Nephron (organoid): Measurements from ENCODE around the gene PKP4.

Experiments
- H3K27ac Mint-ChIP-seq, 3 experiments: 2 replicates each; pipeline ENCODE4 v1.8.0; 2020; ENCODE audit warnings: mixed read lengths in 3 of 3, mild to moderate bottlenecking in 2 of 3, moderate library complexity in 1 of 3
- H3K27me3 Mint-ChIP-seq: 2 replicates; pipeline ENCODE4 v1.8.0; 2021; ENCODE audit warnings: low read depth, mild to moderate bottlenecking, moderate library complexity, mixed read lengths
- H3K36me3 Mint-ChIP-seq: 2 replicates; pipeline ENCODE4 v1.8.0; 2020; ENCODE audit warnings: low read depth, mixed read lengths
- H3K4me1 Mint-ChIP-seq: 2 replicates; pipeline ENCODE4 v1.8.0; 2020; ENCODE audit warnings: mixed read lengths
- H3K4me3 Mint-ChIP-seq, 3 experiments: 2 replicates each; pipeline ENCODE4 v1.8.0; 2020; ENCODE audit warnings: mild to moderate bottlenecking in 3 of 3, mixed read lengths in 3 of 3, moderate library complexity in 2 of 3
- H3K9me3 Mint-ChIP-seq: 2 replicates; pipeline ENCODE4 v1.8.0; 2020; ENCODE audit warnings: mixed read lengths
- TF ChIP-seq, protein P1 (sequence below), 3 experiments: fragments of 200-600 bp; sonication (generic); IDR thresholded peaks; one replicate each; pipeline ENCODE4 v1.5.0; 2021; ENCODE audit warnings: antibody characterized with exemption in 3 of 3; ENCODE audit not compliant: unreplicated experiment in 3 of 3

PKP4 gene

GRCh38 chr2:158498749-158499136 is 42.0 kb downstream of the PKP4 start:
- Mint-ChIP-seq H3K4me3 (no peak overlapping the region), H3K27me3 (no peaks in the 10 kb centered on the region), H3K36me3 (peaks cover 7% of the 10 kb centered on the region), H3K27ac (peak overlapping the region; percentile 10 to 35 (median 27)), H3K9me3 (no peaks in the 10 kb centered on the region), H3K4me1 (peaks cover 43% of the 10 kb centered on the region)
- TF ChIP-seq, protein P1, sequence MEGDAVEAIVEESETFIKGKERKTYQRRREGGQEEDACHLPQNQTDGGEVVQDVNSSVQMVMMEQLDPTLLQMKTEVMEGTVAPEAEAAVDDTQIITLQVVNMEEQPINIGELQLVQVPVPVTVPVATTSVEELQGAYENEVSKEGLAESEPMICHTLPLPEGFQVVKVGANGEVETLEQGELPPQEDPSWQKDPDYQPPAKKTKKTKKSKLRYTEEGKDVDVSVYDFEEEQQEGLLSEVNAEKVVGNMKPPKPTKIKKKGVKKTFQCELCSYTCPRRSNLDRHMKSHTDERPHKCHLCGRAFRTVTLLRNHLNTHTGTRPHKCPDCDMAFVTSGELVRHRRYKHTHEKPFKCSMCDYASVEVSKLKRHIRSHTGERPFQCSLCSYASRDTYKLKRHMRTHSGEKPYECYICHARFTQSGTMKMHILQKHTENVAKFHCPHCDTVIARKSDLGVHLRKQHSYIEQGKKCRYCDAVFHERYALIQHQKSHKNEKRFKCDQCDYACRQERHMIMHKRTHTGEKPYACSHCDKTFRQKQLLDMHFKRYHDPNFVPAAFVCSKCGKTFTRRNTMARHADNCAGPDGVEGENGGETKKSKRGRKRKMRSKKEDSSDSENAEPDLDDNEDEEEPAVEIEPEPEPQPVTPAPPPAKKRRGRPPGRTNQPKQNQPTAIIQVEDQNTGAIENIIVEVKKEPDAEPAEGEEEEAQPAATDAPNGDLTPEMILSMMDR (IDR thresholded peaks at IDR 0.05; ENCODE audit: unreplicated experiment in 3 of 3), result no peak

GRCh38 chr2:158499383-158499782 is 42.6 kb downstream of the PKP4 start:
- Mint-ChIP-seq H3K4me3 (no peak overlapping the region), H3K9me3 (no peaks in the 10 kb centered on the region), H3K4me1 (peaks cover 50% of the 10 kb centered on the region), H3K27ac (peak overlapping the region in 1 of 3 experiments; percentile 19), H3K27me3 (no peaks in the 10 kb centered on the region), H3K36me3 (peaks cover 7% of the 10 kb centered on the region)
- TF ChIP-seq, protein P1 (IDR thresholded peaks at IDR 0.05; ENCODE audit: unreplicated experiment in 3 of 3), result no peak

DNA sequence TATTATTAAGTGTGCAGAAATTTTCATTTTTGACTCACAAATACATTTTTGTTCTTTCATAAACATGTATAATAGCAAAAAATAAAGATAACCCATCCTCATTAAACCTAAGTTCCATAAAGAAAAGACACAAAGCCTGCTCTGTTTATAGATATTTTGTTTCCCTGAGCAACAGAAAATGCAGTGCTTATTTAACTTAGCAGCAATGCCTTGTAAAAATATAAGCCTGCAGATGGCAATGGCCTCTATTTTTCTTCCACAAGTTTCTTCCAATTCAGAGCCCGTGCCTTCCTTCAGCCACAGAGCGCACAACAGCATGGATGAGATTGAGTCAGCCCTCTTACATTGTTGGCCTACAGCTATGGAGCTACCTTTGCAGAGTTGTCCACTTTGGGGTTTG is 43.6 kb downstream of the PKP4 start:
- H3K4me1 Mint-ChIP-seq, result peaks cover 58% of the 10 kb centered on the region
- peak overlapping the region in 2 of 3 experiments; percentile 0 to 19 for H3K27ac Mint-ChIP-seq
- no peaks in the 10 kb centered on the region for H3K9me3 Mint-ChIP-seq
- peaks cover 7% of the 10 kb centered on the region for H3K36me3 Mint-ChIP-seq
- TF ChIP-seq, protein P1 (IDR thresholded peaks at IDR 0.05; ENCODE audit: unreplicated experiment in 3 of 3), result no peak
- no peak overlapping the region for H3K4me3 Mint-ChIP-seq
- no peaks in the 10 kb centered on the region for H3K27me3 Mint-ChIP-seq

GRCh38 chr2:158501301-158501700 is 44.5 kb downstream of the PKP4 start:
- no peak overlapping the region for H3K4me3 Mint-ChIP-seq
- TF ChIP-seq, protein P1 (IDR thresholded peaks at IDR 0.05; ENCODE audit: unreplicated experiment in 3 of 3), result no peak
- H3K9me3 Mint-ChIP-seq, result no peaks in the 10 kb centered on the region
- peak overlapping the region in 2 of 3 experiments; percentile 0 to 37 for H3K27ac Mint-ChIP-seq
- peaks cover 7% of the 10 kb centered on the region for H3K36me3 Mint-ChIP-seq
- no peaks in the 10 kb centered on the region for H3K27me3 Mint-ChIP-seq
- peaks cover 60% of the 10 kb centered on the region for H3K4me1 Mint-ChIP-seq

DNA sequence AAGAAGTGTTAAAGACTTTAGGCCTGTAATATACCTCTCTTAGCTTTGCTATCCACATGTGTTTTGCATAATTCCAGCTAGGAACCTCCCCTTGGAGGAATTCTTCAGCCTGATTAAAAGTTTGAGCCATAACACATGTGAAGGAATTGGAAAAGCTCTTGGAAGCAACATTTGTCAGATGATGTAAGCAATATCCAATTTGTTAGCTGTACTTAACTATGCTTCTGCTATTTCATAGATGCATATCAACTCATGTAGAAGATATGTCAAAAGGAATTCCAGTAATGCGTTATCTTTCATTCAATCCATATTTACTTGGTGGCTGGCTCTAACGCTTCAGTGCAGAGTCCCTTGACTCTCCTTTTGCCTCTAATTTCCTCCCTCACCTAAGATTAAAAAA is 46.2 kb downstream of the PKP4 start:
- Mint-ChIP-seq H3K4me1 (peaks cover 63% of the 10 kb centered on the region), H3K27me3 (no peaks in the 10 kb centered on the region), H3K27ac (peak overlapping the region in 2 of 3 experiments; percentile 56 to 71), H3K9me3 (no peaks in the 10 kb centered on the region), H3K4me3 (no peak overlapping the region), H3K36me3 (peaks cover 8% of the 10 kb centered on the region)
- TF ChIP-seq, protein P1 (IDR thresholded peaks at IDR 0.05; ENCODE audit: unreplicated experiment in 3 of 3), result no peak

DNA sequence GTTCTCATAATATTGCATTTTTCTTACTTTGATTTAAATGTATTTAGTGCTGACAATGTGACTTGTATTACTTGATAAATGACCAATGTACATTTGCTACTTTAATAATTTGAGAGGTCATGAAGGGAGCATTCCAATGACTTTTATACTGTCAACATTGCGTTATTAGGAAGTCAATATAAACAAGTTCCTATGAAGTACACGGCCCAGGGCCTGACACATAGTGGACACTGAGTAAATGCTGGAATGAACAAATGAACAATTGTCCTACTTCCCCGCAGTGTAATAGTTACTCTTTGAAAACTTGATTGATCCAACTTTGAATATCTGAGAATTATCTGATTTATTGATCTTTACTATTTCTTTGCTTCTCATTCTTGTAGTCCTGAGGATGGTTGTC is 47.3 kb downstream of the PKP4 start:
- Mint-ChIP-seq H3K9me3 (no peaks in the 10 kb centered on the region), H3K4me1 (peaks cover 57% of the 10 kb centered on the region), H3K27ac (peak overlapping the region; percentile 56 to 64 (median 62)), H3K4me3 (no peak overlapping the region), H3K36me3 (peaks cover 8% of the 10 kb centered on the region), H3K27me3 (no peaks in the 10 kb centered on the region)
- TF ChIP-seq, protein P1 (IDR thresholded peaks at IDR 0.05; ENCODE audit: unreplicated experiment in 3 of 3), result no peak
